Measurements from ENCODE around the gene ICAM5.
"Not testable (repeated sequence)": the region's sequence is repeated elsewhere in the genome, so short reads cannot be mapped to it uniquely, and the experiment has no call there.

GRCh38 chr19:10241826-10242449 is 47.8 kb upstream of the ICAM5 start:
- not testable (repeated sequence) for TF ChIP-seq CTCF (conservative IDR thresholded peaks at IDR 0.05 in 1 of 2, IDR thresholded peaks at IDR 0.05 in 1 of 2; ENCODE audit: low read depth in 1 of 2, low read length in 2 of 2); EZH2 (IDR thresholded peaks at IDR 0.05; ENCODE audit: low read length, missing control alignments)
